HEK293 (cell line): ENCODE measurements around the gene FES.

ENCODE experiments used
- GLI2 ChIP-seq: fragments of 450-650 bp; formaldehyde crosslinking; IDR thresholded peaks from 2 replicates; pipeline ENCODE4; 2017; ENCODE audit warnings: missing biosample characterization, missing genetic modification characterization, low read depth, borderline replicate concordance
- KLF16 ChIP-seq: fragments of 450-650 bp; formaldehyde crosslinking; IDR thresholded peaks from 2 replicates; pipeline ENCODE4 v1.5.1; 2017; ENCODE audit warnings: missing biosample characterization, missing genetic modification characterization
- MZF1 ChIP-seq: fragments of 450-650 bp; formaldehyde crosslinking; IDR thresholded peaks from 2 replicates; pipeline ENCODE4 v1.5.1; 2017; ENCODE audit warnings: missing biosample characterization, missing genetic modification characterization, borderline replicate concordance
- YY1 ChIP-seq: fragments of 450-650 bp; formaldehyde crosslinking; IDR thresholded peaks from 2 replicates; pipeline ENCODE4 v1.5.1; 2018; ENCODE audit warnings: missing biosample characterization, missing genetic modification characterization
- ZFP41 ChIP-seq: fragments of 450-650 bp; formaldehyde crosslinking; IDR thresholded peaks from 2 replicates; pipeline ENCODE4 v1.5.1; 2016; ENCODE audit warnings: missing biosample characterization, missing genetic modification characterization, borderline replicate concordance
- ZNF274 ChIP-seq, 2 experiments: fragments of 200-500 bp in 1 of 2; fragments of 450-650 bp in 1 of 2; sonication (Bioruptor generic) in 1 of 2; formaldehyde crosslinking in 1 of 2; IDR thresholded peaks; 2 replicates each; pipeline versions ENCODE4 v1.5.1 to v1.6.1; 2014 to 2016; ENCODE audit warnings: borderline replicate concordance in 1 of 2, inconsistent platforms in 1 of 2, low read length in 1 of 2, missing biosample characterization in 1 of 2, missing genetic modification characterization in 1 of 2
- ZNF658 ChIP-seq: fragments of 450-650 bp; formaldehyde crosslinking; IDR thresholded peaks from 2 replicates; pipeline ENCODE4; 2016; ENCODE audit warnings: missing biosample characterization, missing genetic modification characterization
- ZNF768 ChIP-seq: fragments of 450-650 bp; formaldehyde crosslinking; IDR thresholded peaks from 2 replicates; pipeline ENCODE4 v1.5.1; 2018; ENCODE audit warnings: missing biosample characterization, mild to moderate bottlenecking, missing genetic modification characterization
- TF ChIP-seq, protein P1 (sequence below): fragments of 450-650 bp; formaldehyde crosslinking; IDR thresholded peaks from 2 replicates; pipeline ENCODE4 v1.5.1; 2016; ENCODE audit warnings: missing biosample characterization, missing genetic modification characterization
- TF ChIP-seq, protein P2 (sequence below): fragments of 450-650 bp; formaldehyde crosslinking; IDR thresholded peaks from 2 replicates; pipeline ENCODE4 v1.5.1; 2016; ENCODE audit warnings: missing biosample characterization, missing genetic modification characterization
- TF ChIP-seq, protein P3 (sequence below): fragments of 450-650 bp; formaldehyde crosslinking; IDR thresholded peaks from 2 replicates; pipeline ENCODE4 v1.5.1; 2017; ENCODE audit warnings: missing biosample characterization, missing genetic modification characterization
- TF ChIP-seq, protein P4 (sequence below): IDR thresholded peaks from 2 replicates; pipeline ENCODE4 v1.6.1; 2011; ENCODE audit warnings: mild to moderate bottlenecking, low read depth, low read length, borderline replicate concordance

DNA sequence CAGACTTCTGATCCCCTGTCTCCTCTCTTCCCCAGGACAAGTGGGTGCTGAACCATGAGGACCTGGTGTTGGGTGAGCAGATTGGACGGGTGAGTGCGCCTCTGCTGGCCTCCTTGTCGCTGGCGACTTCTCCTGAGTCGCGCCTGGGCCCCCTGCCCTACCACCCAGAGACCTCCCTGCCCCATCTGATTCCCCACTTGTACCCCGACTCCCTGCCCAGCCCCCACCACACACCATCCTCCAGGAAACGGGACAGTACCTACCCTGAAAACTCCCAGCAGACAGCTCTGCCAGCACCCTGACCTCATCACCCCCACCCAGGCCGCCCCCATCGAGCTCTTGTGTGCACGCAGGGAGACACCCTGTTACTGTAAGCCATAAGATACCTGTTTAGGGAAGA lies 7.7 kb downstream of the FES start:
- TF ChIP-seq, protein P1, sequence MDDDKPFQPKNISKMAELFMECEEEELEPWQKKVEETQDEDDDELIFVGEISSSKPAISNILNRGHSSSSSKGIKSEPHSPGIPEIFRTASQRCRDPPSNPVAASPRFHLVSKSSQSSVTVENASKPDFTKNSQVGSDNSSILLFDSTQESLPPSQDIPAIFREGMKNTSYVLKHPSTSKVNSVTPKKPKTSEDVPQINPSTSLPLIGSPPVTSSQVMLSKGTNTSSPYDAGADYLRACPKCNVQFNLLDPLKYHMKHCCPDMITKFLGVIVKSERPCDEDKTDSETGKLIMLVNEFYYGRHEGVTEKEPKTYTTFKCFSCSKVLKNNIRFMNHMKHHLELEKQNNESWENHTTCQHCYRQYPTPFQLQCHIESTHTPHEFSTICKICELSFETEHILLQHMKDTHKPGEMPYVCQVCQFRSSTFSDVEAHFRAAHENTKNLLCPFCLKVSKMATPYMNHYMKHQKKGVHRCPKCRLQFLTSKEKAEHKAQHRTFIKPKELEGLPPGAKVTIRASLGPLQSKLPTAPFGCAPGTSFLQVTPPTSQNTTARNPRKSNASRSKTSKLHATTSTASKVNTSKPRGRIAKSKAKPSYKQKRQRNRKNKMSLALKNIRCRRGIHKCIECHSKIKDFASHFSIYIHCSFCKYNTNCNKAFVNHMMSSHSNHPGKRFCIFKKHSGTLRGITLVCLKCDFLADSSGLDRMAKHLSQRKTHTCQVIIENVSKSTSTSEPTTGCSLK (tag by site-specific recombination) = no peak
- no peak for TF ChIP-seq KLF16 (tag by site-specific recombination)
- TF ChIP-seq, protein P2, sequence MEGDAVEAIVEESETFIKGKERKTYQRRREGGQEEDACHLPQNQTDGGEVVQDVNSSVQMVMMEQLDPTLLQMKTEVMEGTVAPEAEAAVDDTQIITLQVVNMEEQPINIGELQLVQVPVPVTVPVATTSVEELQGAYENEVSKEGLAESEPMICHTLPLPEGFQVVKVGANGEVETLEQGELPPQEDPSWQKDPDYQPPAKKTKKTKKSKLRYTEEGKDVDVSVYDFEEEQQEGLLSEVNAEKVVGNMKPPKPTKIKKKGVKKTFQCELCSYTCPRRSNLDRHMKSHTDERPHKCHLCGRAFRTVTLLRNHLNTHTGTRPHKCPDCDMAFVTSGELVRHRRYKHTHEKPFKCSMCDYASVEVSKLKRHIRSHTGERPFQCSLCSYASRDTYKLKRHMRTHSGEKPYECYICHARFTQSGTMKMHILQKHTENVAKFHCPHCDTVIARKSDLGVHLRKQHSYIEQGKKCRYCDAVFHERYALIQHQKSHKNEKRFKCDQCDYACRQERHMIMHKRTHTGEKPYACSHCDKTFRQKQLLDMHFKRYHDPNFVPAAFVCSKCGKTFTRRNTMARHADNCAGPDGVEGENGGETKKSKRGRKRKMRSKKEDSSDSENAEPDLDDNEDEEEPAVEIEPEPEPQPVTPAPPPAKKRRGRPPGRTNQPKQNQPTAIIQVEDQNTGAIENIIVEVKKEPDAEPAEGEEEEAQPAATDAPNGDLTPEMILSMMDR (tag by site-specific recombination) = no peak
- no peak for TF ChIP-seq GLI2
- no peak for TF ChIP-seq ZNF274 (IDR thresholded peaks at IDR 0.05; ENCODE audit: low read length)
- no peak for TF ChIP-seq ZNF274 (tag by site-specific recombination; IDR thresholded peaks at IDR 0.05; ENCODE audit: borderline replicate concordance)
- TF ChIP-seq, protein P3, sequence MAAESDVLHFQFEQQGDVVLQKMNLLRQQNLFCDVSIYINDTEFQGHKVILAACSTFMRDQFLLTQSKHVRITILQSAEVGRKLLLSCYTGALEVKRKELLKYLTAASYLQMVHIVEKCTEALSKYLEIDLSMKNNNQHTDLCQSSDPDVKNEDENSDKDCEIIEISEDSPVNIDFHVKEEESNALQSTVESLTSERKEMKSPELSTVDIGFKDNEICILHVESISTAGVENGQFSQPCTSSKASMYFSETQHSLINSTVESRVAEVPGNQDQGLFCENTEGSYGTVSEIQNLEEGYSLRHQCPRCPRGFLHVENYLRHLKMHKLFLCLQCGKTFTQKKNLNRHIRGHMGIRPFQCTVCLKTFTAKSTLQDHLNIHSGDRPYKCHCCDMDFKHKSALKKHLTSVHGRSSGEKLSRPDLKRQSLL (tag by site-specific recombination) = no peak
- TF ChIP-seq YY1 (tag by site-specific recombination) = no peak
- no peak for TF ChIP-seq MZF1
- no peak for TF ChIP-seq ZNF658 (tag by site-specific recombination)
- TF ChIP-seq, protein P4, sequence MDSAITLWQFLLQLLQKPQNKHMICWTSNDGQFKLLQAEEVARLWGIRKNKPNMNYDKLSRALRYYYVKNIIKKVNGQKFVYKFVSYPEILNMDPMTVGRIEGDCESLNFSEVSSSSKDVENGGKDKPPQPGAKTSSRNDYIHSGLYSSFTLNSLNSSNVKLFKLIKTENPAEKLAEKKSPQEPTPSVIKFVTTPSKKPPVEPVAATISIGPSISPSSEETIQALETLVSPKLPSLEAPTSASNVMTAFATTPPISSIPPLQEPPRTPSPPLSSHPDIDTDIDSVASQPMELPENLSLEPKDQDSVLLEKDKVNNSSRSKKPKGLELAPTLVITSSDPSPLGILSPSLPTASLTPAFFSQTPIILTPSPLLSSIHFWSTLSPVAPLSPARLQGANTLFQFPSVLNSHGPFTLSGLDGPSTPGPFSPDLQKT = no peak
- no peak for TF ChIP-seq ZNF768 (tag by site-specific recombination)
- TF ChIP-seq ZFP41 (tag by site-specific recombination) = no peak
